H1 (cell line): Measurements from ENCODE around the gene MESD. TPM values are rescaled to one million over a fixed set of nuclear protein-coding genes. Genes with fewer than 3 reads are reported as not detected.

Experiments
- CTCF ChIA-PET: fragments of 300-600 bp; sonication (Branson Sonifier 250); formaldehyde crosslinking; loops from one replicate; lab custom pipeline; 2021; ENCODE audit not compliant: partially characterized antibody; lab: Charles Lee
- POLR2A ChIA-PET: fragments of 300-600 bp; sonication (Branson Sonifier 250); formaldehyde crosslinking; loops from one replicate; lab custom pipeline; 2021; ENCODE audit warnings: inconsistent platforms; ENCODE audit not compliant: partially characterized antibody; lab: Charles Lee
- DNase-seq, 2 experiments: peaks; one replicate each; pipeline versions ENCODE4 v3.0.0 to v3.0.0-alpha.2; 2010 to 2022; ENCODE audit warnings: low spot score in 2 of 2, low read depth in 1 of 2, mixed read lengths in 1 of 2
- FAIRE-seq: peaks from 2 replicates; lab custom pipeline; 2011; peaks lifted over from hg19 to GRCh38; lab: Jason Lieb, UNC
- H2AFZ ChIP-seq: 2 replicates; pipeline ENCODE4 v1.8.1; 2012; ENCODE audit warnings: low read length, inconsistent platforms
- H2AK5ac ChIP-seq: 2 replicates; pipeline ENCODE4 v1.6.1; 2013; ENCODE audit warnings: low read depth, low read length
- H2BK120ac ChIP-seq: replicated peaks from 2 replicates; pipeline ENCODE3; 2013; ENCODE audit warnings: low read depth, low read length, inconsistent platforms
- H2BK12ac ChIP-seq: 2 replicates; pipeline ENCODE4 v1.6.1; 2013; ENCODE audit warnings: low read depth, low read length
- H2BK15ac ChIP-seq: 2 replicates; pipeline ENCODE4 v1.6.1; 2013; ENCODE audit warnings: low read length
- H2BK20ac ChIP-seq: 2 replicates; pipeline ENCODE4 v1.6.1; 2013; ENCODE audit warnings: low read length
- H2BK5ac ChIP-seq: 2 replicates; pipeline ENCODE4 v1.6.1; 2013; ENCODE audit warnings: low read depth, low read length
- H3K14ac ChIP-seq: 2 replicates; pipeline ENCODE4 v1.6.1; 2013; ENCODE audit warnings: inconsistent platforms; ENCODE audit not compliant: insufficient read length
- H3K18ac ChIP-seq: 2 replicates; pipeline ENCODE4 v1.6.1; 2013; ENCODE audit warnings: low read length; ENCODE audit errors: extremely low read depth
- H3K23ac ChIP-seq: 2 replicates; pipeline ENCODE4 v1.6.1; 2013; ENCODE audit warnings: inconsistent platforms; ENCODE audit not compliant: insufficient read length
- H3K23me2 ChIP-seq: 2 replicates; pipeline ENCODE4 v1.6.1; 2013; ENCODE audit warnings: low read depth, low read length
- H3K27ac ChIP-seq: 2 replicates; pipeline ENCODE4 v1.6.1; 2011; ENCODE audit warnings: low read depth, low read length, inconsistent platforms
- H3K27me3 ChIP-seq, 4 experiments: replicated peaks in 1 of 4; 1 replicate in 1 of 4; 2 replicates in 3 of 4; pipeline versions ENCODE4 v1.6.1 to v1.8.1; 2011 to 2013; ENCODE audit warnings: low read length in 3 of 4, mild to moderate bottlenecking in 3 of 4, inconsistent platforms in 2 of 4, mixed read lengths in 2 of 4, moderate library complexity in 1 of 4; ENCODE audit not compliant: control insufficient read depth in 3 of 4, insufficient read depth in 3 of 4; ENCODE audit errors: extremely low read depth in 1 of 4
- H3K36me3 ChIP-seq, 4 experiments: 2 replicates each; pipeline versions ENCODE4 v1.6.1 to v1.8.1; 2011 to 2013; ENCODE audit warnings: mild to moderate bottlenecking in 4 of 4, low read length in 3 of 4, moderate library complexity in 2 of 4, control low read depth in 1 of 4, inconsistent platforms in 1 of 4; ENCODE audit not compliant: insufficient read depth in 4 of 4, control insufficient read depth in 2 of 4
- H3K4ac ChIP-seq: replicated peaks from 2 replicates; pipeline ENCODE3; 2013; ENCODE audit warnings: low read length, low read depth, mixed read lengths, inconsistent platforms; ENCODE audit not compliant: insufficient read length
- H3K4me1 ChIP-seq, 4 experiments: replicated peaks in 1 of 4; 1 replicate in 1 of 4; 2 replicates in 3 of 4; pipeline versions ENCODE4 v1.6.1 to v1.8.1; 2011 to 2013; ENCODE audit warnings: low read length in 3 of 4, inconsistent platforms in 2 of 4, mixed read lengths in 1 of 4; ENCODE audit not compliant: insufficient read depth in 4 of 4, control insufficient read depth in 3 of 4
- H3K4me2 ChIP-seq, 2 experiments: 2 replicates each; pipeline versions ENCODE4 v1.6.1 to v1.8.1; 2011 to 2013; ENCODE audit warnings: low read depth in 2 of 2, low read length in 2 of 2, control low read depth in 1 of 2, inconsistent platforms in 1 of 2, mild to moderate bottlenecking in 1 of 2; ENCODE audit not compliant: insufficient read depth in 1 of 2
- H3K4me3 ChIP-seq, 4 experiments: fragments of 200-600, 300-600 bp in 1 of 4; sonication (generic), shearing (Covaris generic), sonication (Bioruptor Twin) in 1 of 4; 2 replicates each; pipeline versions ENCODE4 v1.5.1 to v1.8.1; 2011 to 2016; ENCODE audit warnings: low read length in 4 of 4, low read depth in 3 of 4, control low read depth in 2 of 4, inconsistent platforms in 2 of 4, mild to moderate bottlenecking in 2 of 4, mixed read lengths in 1 of 4, moderate library complexity in 1 of 4; ENCODE audit not compliant: insufficient read depth in 2 of 4; ENCODE audit errors: extremely low read depth in 1 of 4
- H3K56ac ChIP-seq: replicated peaks from 2 replicates; pipeline ENCODE3; 2013; ENCODE audit warnings: low read depth, mild to moderate bottlenecking, mixed read lengths, low read length, inconsistent platforms; ENCODE audit not compliant: insufficient read length
- H3K79me1 ChIP-seq: 2 replicates; pipeline ENCODE4 v1.6.1; 2013; ENCODE audit warnings: low read depth, low read length, control low read depth
- H3K79me2 ChIP-seq, 2 experiments: 2 replicates each; pipeline versions ENCODE4 v1.6.1 to v1.8.1; 2012 to 2013; ENCODE audit warnings: low read length in 2 of 2, mild to moderate bottlenecking in 2 of 2, inconsistent platforms in 1 of 2; ENCODE audit not compliant: insufficient read depth in 2 of 2, control insufficient read depth in 1 of 2
- H3K9ac ChIP-seq, 4 experiments: replicated peaks in 1 of 4; 1 replicate in 1 of 4; 2 replicates in 3 of 4; pipeline versions ENCODE4 v1.6.1 to v1.8.1; 2011 to 2013; ENCODE audit warnings: low read depth in 3 of 4, low read length in 3 of 4, control low read depth in 2 of 4, mild to moderate bottlenecking in 2 of 4, moderate library complexity in 2 of 4, inconsistent platforms in 1 of 4; ENCODE audit errors: extremely low read depth in 1 of 4
- H3K9me3 ChIP-seq, 2 experiments: 2 replicates each; pipeline versions ENCODE4 v1.6.1 to v1.8.1; 2012 to 2013; ENCODE audit warnings: mild to moderate bottlenecking in 2 of 2, moderate library complexity in 2 of 2, control low read depth in 1 of 2, inconsistent platforms in 1 of 2, low read depth in 1 of 2, low read length in 1 of 2, mixed read lengths in 1 of 2; ENCODE audit not compliant: insufficient read depth in 2 of 2
- H4K20me1 ChIP-seq, 2 experiments: replicated peaks in 1 of 2; 2 replicates each; pipeline versions ENCODE3 to v1.8.1; 2011 to 2013; ENCODE audit warnings: inconsistent platforms in 2 of 2, low read length in 2 of 2, mild to moderate bottlenecking in 1 of 2; ENCODE audit not compliant: insufficient read depth in 2 of 2, control insufficient read depth in 1 of 2
- H4K5ac ChIP-seq: 2 replicates; pipeline ENCODE4 v1.6.1; 2013; ENCODE audit warnings: low read length, low read depth, mixed read lengths, inconsistent platforms; ENCODE audit not compliant: insufficient read length
- H4K8ac ChIP-seq: 2 replicates; pipeline ENCODE4 v1.8.0; 2013; ENCODE audit warnings: mild to moderate bottlenecking, moderate library complexity, low read length, inconsistent platforms; ENCODE audit not compliant: insufficient read depth; ENCODE audit errors: extremely low read depth
- H4K91ac ChIP-seq: replicated peaks from 2 replicates; pipeline ENCODE3; 2013; ENCODE audit warnings: low read length, mixed read lengths, inconsistent platforms; ENCODE audit not compliant: insufficient read length
- BACH1 ChIP-seq: IDR thresholded peaks from 2 replicates; pipeline ENCODE4 v1.6.1; 2012; ENCODE audit warnings: low read length, improper control_type of control experiment
- EZH2 ChIP-seq: fragments of 200-600 bp; sonication (generic); IDR thresholded peaks from 2 replicates; pipeline ENCODE4 v1.7.1; 2012; ENCODE audit warnings: low read depth, mild to moderate bottlenecking, moderate library complexity, low read length, inconsistent platforms; ENCODE audit not compliant: severe bottlenecking
- HDAC2 ChIP-seq, 2 experiments: fragments of 300-600 bp in 1 of 2; sonication (generic) in 1 of 2; IDR thresholded peaks; 2 replicates each; pipeline ENCODE4 v1.6.1; 2011 to 2012; ENCODE audit warnings: low read depth in 2 of 2, low read length in 2 of 2, mild to moderate bottlenecking in 2 of 2, moderate library complexity in 2 of 2, borderline replicate concordance in 1 of 2, inconsistent platforms in 1 of 2
- JUND ChIP-seq: IDR thresholded peaks from 2 replicates; pipeline ENCODE4 v1.6.1; 2011; ENCODE audit warnings: mild to moderate bottlenecking, improper control_type of control experiment, low read length
- KDM1A ChIP-seq: fragments of 200-600, 300-600 bp; sonication (generic); IDR thresholded peaks from 2 replicates; pipeline ENCODE4 v1.7.1; 2016; ENCODE audit warnings: mild to moderate bottlenecking, low read length, borderline replicate concordance
- SRF ChIP-seq: IDR thresholded peaks from 2 replicates; pipeline ENCODE4 v1.6.1; 2011; ENCODE audit warnings: mild to moderate bottlenecking, low read depth, low read length, moderate library complexity
- TAF7 ChIP-seq: optimal IDR thresholded peaks from 2 replicates; pipeline ENCODE3; 2011; ENCODE audit warnings: low read depth, mild to moderate bottlenecking, inconsistent platforms, low read length, moderate library complexity, borderline replicate concordance
- WGBS, 2 experiments: shearing (Covaris generic) in 1 of 2; methylation state at CpG; one replicate each; pipeline versions ENCODE4 v1.1.6 to v1.1.7; 2013 to 2015; ENCODE audit warnings: low lambda C conversion rate in 2 of 2, mixed read lengths in 2 of 2, inconsistent platforms in 1 of 2, low coverage in 1 of 2, missing lambda C conversion rate in 1 of 2; ENCODE audit not compliant: insufficient replicate concordance in 2 of 2, insufficient coverage in 1 of 2, insufficient read length in 1 of 2; ENCODE audit errors: extremely low coverage in 1 of 2, missing lambda C conversion rate in 1 of 2; 5-methylcytosine and 5-hydroxymethylcytosine counted together
- polyA plus RNA-seq, 7 experiments: library from polyadenylated mRNA; depleted of rRNA in 3 of 7; stranded (reverse) in 5 of 7; unstranded in 2 of 7; fragments of >200 nt in 5 of 7; fragments of 200-250 nt in 2 of 7; gene quantifications; 1 replicate in 5 of 7; 2 replicates in 1 of 7; 4 replicates in 1 of 7; pipeline versions ENCODE4 v1.2.1 to v1.2.3, GENCODE V29; 2011 to 2013; ENCODE audit warnings: missing spikeins in 2 of 7, mixed read lengths in 2 of 7
- total RNA-seq: library from RNA; stranded (reverse); fragmentation: NEBNext Ultra II Directional; extraction: Animal tissue kit (Norgen Biotek cat#: 25700); gene quantifications from 2 replicates; pipeline ENCODE4 v1.2.1, GENCODE V29; 2021
- TF ChIP-seq, protein P1 (sequence below): IDR thresholded peaks from 2 replicates; pipeline ENCODE4 v1.6.1; 2012; ENCODE audit warnings: inconsistent platforms
- TF ChIP-seq, protein P2 (sequence below): IDR thresholded peaks from 2 replicates; pipeline ENCODE4 v1.6.1; 2011; ENCODE audit warnings: low read length, improper control_type of control experiment

Gene MESD
- total and polyA plus RNA-seq, 2 of the 8 experiments (the other 6 are each of a cell fraction or from before 2014, with no cell fraction given): 11.0 to 28.3 TPM

DNA sequence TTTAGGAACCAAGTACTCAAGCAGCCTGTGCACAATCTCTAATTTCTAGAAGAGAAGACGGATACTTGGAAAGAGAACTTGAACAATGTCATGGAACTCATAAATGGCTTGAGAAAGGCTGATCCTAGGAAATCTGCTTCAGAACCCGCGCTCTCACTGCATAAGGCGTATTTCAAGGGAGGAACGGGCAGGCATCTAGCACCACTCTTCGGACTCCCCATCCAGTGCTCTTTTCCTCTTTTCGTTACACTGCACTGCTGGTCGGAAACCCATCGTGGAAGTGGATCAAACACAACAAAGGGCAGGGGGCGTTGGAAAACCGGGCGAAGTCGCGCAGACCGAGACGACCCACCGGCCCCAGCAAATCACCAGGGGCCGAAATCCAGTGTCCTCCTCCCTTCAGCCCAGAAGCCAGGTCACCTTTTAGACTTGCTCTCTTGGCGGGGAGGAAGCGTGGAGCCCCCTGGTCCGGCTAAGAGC lies 10.6 kb upstream of the MESD start:
- Histone ChIP-seq H2BK120ac (no peak overlapping the region), H3K18ac (peak overlapping the region; percentile 62), H2BK15ac (no peak overlapping the region), H3K56ac (no peak overlapping the region), H3K79me2 (no peaks in the 10 kb centered on the region), H4K8ac (peak overlapping the region; percentile 88; the same call in 1 of the 2 replicates), H3K36me3 (no peaks in the 10 kb centered on the region; a peak in 1 of 8 replicates), H3K9ac (peak overlapping the region; percentile 58 to 82 (median 73)), H3K4me2 (peak overlapping the region; percentile 76 to 80), H3K4me1 (peaks cover 0 to 8% (median 5%) of the 10 kb centered on the region in 4 experiments; a peak in 4 of 7 replicates), H3K27ac (peak overlapping the region; percentile 60; the same call in 1 of the 2 replicates), H3K14ac (no peak overlapping the region), H3K23ac (no peak overlapping the region), H4K91ac (peak overlapping the region; percentile 62), H2BK12ac (peak overlapping the region; percentile 65; the same call in 1 of the 2 replicates), H2AK5ac (no peak overlapping the region), H3K4me3 (peak overlapping the region; percentile 70 to 90 (median 81)), H2BK5ac (no peak overlapping the region), H4K5ac (no peak overlapping the region), H3K79me1 (peaks cover 2% of the 10 kb centered on the region; the same call in 1 of the 2 replicates), H3K4ac (peak overlapping the region; percentile 8), H3K27me3 (peaks cover 0 to 12% (median 9%) of the 10 kb centered on the region in 4 experiments; a peak in 5 of 7 replicates), H3K23me2 (peaks cover 17% of the 10 kb centered on the region; the same call in 1 of the 2 replicates), H2AFZ (peak overlapping the region; percentile 87), H2BK20ac (no peak overlapping the region), H4K20me1 (peaks cover 2 to 8% of the 10 kb centered on the region in 2 experiments), H3K9me3 (no peaks in the 10 kb centered on the region; a peak in 1 of 4 replicates)
- ChIA-PET POLR2A (interaction anchor here (1.9 to 2.9 kb wide), 3 partner anchors 12 to 24 kb away, joined by 6 to 8 read pairs (median 7); no protein-coding TSS in a partner anchor), CTCF (interaction anchor here (0.6 kb wide), 1 partner anchor 450 kb away, joined by 3 read pairs; no protein-coding TSS in a partner anchor)
- no peak for DNase-seq
- WGBS, 2 experiments: 13% methylated on average over 21 of the region's 21 CpGs; no CpG with 5 or more reads in 1 of the 2 experiments
- FAIRE-seq: no peak
- TF ChIP-seq TAF7 (no peak), EZH2 (no peak), HDAC2 (IDR thresholded peaks at IDR 0.05; ENCODE audit: borderline replicate concordance in 1 of 2, low read depth in 2 of 2, low read length in 2 of 2) (no peak), BACH1 (no peak), JUND (no peak), SRF (no peak), KDM1A (peak; percentile 58; the same call in 1 of the 2 replicates)
- TF ChIP-seq, protein P1, sequence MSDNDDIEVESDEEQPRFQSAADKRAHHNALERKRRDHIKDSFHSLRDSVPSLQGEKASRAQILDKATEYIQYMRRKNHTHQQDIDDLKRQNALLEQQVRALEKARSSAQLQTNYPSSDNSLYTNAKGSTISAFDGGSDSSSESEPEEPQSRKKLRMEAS: no peak
- TF ChIP-seq, protein P2, sequence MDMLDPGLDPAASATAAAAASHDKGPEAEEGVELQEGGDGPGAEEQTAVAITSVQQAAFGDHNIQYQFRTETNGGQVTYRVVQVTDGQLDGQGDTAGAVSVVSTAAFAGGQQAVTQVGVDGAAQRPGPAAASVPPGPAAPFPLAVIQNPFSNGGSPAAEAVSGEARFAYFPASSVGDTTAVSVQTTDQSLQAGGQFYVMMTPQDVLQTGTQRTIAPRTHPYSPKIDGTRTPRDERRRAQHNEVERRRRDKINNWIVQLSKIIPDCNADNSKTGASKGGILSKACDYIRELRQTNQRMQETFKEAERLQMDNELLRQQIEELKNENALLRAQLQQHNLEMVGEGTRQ: no peak
